ENCODE results near the gene CHRM5. TPM values are rescaled to one million over a fixed set of nuclear protein-coding genes. Genes with fewer than 3 reads are reported as not detected.

Gene CHRM5
- total RNA-seq, 1 donor, result under 0.01 TPM

GRCh38 chr15:34114215-34114614 is 145.9 kb downstream of the CHRM5 start:
- TF ChIP-seq CTCF (IDR thresholded peaks at IDR 0.05; ENCODE audit: insufficient read depth, low read depth, low read length), result no peak
- no peak overlapping the region for H3K4me3 ChIP-seq (ENCODE audit: low read depth, low read length)
- DNase-seq (ENCODE audit: low read depth), result no peak

- no peak overlapping the region for H3K4me3 ChIP-seq (ENCODE audit: low read depth, low read length)
- TF ChIP-seq CTCF (IDR thresholded peaks at IDR 0.05; ENCODE audit: insufficient read depth, low read depth, low read length), result no peak
- DNase-seq (ENCODE audit: low read depth), result no peak
These were observed 146.4 kb downstream of the CHRM5 start for GRCh38 chr15:34114739-34115138.

GRCh38 chr15:34116620-34117019 is 148.3 kb downstream of the CHRM5 start:
- no peak overlapping the region for H3K4me3 ChIP-seq (ENCODE audit: low read depth, low read length)
- DNase-seq (ENCODE audit: low read depth), result no peak

More at GRCh38 chr15:34116620-34117019, 148.3 kb downstream of the CHRM5 start:
- no peak for TF ChIP-seq CTCF (IDR thresholded peaks at IDR 0.05; ENCODE audit: insufficient read depth, low read depth, low read length)

Other genes with a start within 250 kb of the CHRM5 start
- 37.1 and 39.6 TPM in 2 replicates for gene AVEN, start 70.7 kb downstream of the CHRM5 start, total RNA-seq
- 36.7 and 57.4 TPM in 2 replicates for gene EMC7, start 133.4 kb downstream of the CHRM5 start, total RNA-seq
- 1.9 and 2.6 TPM in 2 replicates for gene PGBD4, start 133.6 kb downstream of the CHRM5 start, total RNA-seq
- gene KATNBL1, start 241.6 kb downstream of the CHRM5 start, total RNA-seq, result 53.8 and 70.4 TPM in 2 replicates